Activated CD8-positive, alpha-beta T cell treated with anti-CD3 and anti-CD28 coated beads, Interleukin-2, amount 10 ng/mL, durations not matched to agents 7 days and 5 days (primary cell): ENCODE results near the gene CLTCL1. TPM values are rescaled to one million over a fixed set of nuclear protein-coding genes. Genes with fewer than 3 reads are reported as not detected.
"Not testable (repeated sequence)": the region's sequence is repeated elsewhere in the genome, so short reads cannot be mapped to it uniquely, and the experiment has no call there.

ENCODE experiments used
- ATAC-seq: fragments of 150-1000 bp; cut with Tn5 transposase; one replicate; pipeline ENCODE4 v1.10.0; 2021; ENCODE audit warnings: moderate library complexity
- CTCF ChIA-PET: fragments of 350-600 bp; sonication (Branson Sonifier 250); formaldehyde crosslinking; loops from one replicate; lab custom pipeline; 2021; ENCODE audit warnings: antibody characterized with exemption; lab: Charles Lee
- POLR2A ChIA-PET: fragments of 350-600 bp; sonication (Branson Sonifier 250); formaldehyde crosslinking; loops from one replicate; lab custom pipeline; 2021; ENCODE audit warnings: antibody characterized with exemption; lab: Charles Lee
- DNase-seq: peaks from one replicate; pipeline ENCODE4 v3.0.0-alpha.2; 2020
- H3K27ac Mint-ChIP-seq: one replicate; pipeline ENCODE4 v1.8.0; 2021; ENCODE audit warnings: mild to moderate bottlenecking, mixed read lengths
- H3K27me3 Mint-ChIP-seq: one replicate; pipeline ENCODE4 v1.8.0; 2021; ENCODE audit warnings: low read depth, mixed read lengths
- H3K36me3 Mint-ChIP-seq: one replicate; pipeline ENCODE4 v1.8.0; 2021; ENCODE audit warnings: low read depth, mixed read lengths
- H3K4me1 Mint-ChIP-seq: one replicate; pipeline ENCODE4 v1.8.0; 2021; ENCODE audit warnings: low read depth, mixed read lengths
- H3K4me3 Mint-ChIP-seq: one replicate; pipeline ENCODE4 v1.8.0; 2021; ENCODE audit warnings: mild to moderate bottlenecking, mixed read lengths
- H3K9me3 Mint-ChIP-seq: one replicate; pipeline ENCODE4 v1.8.0; 2022; ENCODE audit warnings: mixed read lengths; ENCODE audit not compliant: insufficient read depth
- total RNA-seq, 2 experiments: library from RNA; stranded (reverse); gene quantifications; one replicate each; pipeline ENCODE4 v1.2.3, GENCODE V29; 2021

The CLTCL1 gene
- total RNA-seq, 2 experiments from 2014 or later, result 0.44 to 0.58 TPM

DNA sequence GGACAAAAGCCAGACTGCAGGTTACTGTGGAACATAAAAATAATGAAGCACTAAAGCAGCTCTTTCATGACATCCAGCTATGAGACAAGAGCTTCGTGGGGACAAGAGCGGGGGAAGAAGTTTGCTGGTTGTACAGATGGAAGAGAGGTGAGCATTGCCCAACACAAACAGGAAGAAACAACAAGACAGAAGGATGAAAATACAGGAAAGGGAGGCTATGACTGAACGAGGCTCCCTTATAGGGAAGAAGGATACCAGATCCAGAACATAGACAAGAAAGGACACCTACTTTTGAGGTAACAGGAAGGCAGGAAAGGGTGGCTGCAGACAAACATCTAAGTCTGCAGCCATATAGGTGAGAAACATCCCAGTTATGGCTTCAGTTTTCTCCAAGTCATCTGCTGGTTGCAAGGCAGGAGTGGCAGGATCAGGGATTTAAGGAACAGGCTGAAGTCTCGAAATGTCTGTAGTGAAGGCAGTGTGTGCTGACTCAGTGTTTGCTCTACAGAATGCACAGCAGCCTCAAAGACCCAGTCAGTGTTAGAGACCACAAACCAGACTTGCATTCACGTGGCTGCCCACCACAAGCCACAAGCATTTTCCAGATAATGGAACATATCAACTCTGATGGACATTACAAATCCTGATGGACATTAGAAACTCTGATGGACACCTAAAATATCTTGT is 1.9 kb downstream of the CLTCL1 start:
- no peak overlapping the region for H3K4me3 Mint-ChIP-seq
- peaks cover 42% of the 10 kb centered on the region for H3K27me3 Mint-ChIP-seq
- no peak for ATAC-seq
- no peak overlapping the region for H3K27ac Mint-ChIP-seq
- H3K4me1 Mint-ChIP-seq, result peaks cover 27% of the 10 kb centered on the region
- no peaks in the 10 kb centered on the region for H3K9me3 Mint-ChIP-seq
- H3K36me3 Mint-ChIP-seq, result no peaks in the 10 kb centered on the region
- DNase-seq, result peak; percentile 30
- CTCF ChIA-PET, result no interaction called here
- POLR2A ChIA-PET, result interaction anchor here (0.6 kb wide), 1 partner anchor 407 kb away, joined by 3 read pairs; no protein-coding TSS in a partner anchor

DNA sequence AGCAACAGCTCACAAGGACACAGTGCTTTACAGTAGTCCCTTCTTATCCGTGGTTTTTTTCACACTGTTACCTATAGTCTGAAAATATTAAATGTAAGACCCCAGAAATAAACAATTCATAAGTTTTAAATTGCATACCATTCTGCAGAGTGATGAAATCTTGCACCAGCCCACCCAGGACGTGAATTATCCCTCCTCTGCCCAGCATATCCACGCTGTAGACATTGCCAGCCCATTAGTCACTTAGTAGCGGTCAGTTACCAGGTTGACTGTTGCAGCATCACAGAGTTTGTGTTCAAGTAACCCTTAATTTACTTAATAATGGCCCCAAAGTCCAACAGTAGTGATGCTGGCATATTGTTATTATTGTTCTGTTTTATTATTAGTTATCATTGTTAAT is 3.6 kb downstream of the CLTCL1 start:
- H3K27me3 Mint-ChIP-seq, result peaks cover 41% of the 10 kb centered on the region
- ATAC-seq (no peak), DNase-seq (no peak)
- peaks cover 26% of the 10 kb centered on the region for H3K4me1 Mint-ChIP-seq
- POLR2A ChIA-PET, result no interaction called here
- H3K9me3 Mint-ChIP-seq, result no peaks in the 10 kb centered on the region
- CTCF ChIA-PET, result no interaction called here
- no peak overlapping the region for H3K27ac Mint-ChIP-seq
- H3K36me3 Mint-ChIP-seq, result no peaks in the 10 kb centered on the region
- H3K4me3 Mint-ChIP-seq, result no peak overlapping the region

DNA sequence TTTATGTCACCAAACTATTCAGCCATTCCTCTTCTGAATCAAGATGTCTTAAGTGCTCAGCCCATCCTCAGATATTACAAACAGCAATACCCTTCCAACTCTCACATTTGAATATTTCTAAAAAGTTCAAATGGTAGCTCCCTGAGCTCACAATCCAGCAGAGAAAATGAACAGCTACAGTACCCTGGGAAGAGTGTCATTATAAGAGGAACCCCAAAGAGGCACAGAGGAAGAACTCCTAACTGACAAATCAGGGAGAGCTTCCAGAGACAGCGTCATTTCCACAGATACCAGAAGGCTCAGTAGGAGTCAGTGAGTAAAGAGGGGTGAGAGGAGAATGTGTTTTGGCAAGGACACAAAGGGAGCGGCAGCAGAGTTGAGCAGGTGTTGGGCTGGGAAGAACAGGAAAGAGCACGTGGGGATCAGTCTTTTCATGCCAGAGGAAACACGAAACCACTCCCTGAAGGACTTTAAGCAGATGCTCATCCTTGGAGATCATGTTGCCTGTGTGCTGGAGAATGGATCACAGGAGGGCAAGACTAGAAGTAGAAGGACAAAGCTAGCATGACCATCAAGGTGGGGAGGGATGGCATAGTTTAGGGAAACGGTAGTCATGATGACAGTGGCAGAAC is 4.3 kb downstream of the CLTCL1 start:
- H3K27ac Mint-ChIP-seq, result no peak overlapping the region
- H3K27me3 Mint-ChIP-seq, result peaks cover 41% of the 10 kb centered on the region
- H3K4me3 Mint-ChIP-seq, result no peak overlapping the region
- CTCF ChIA-PET, result no interaction called here
- DNase-seq (no peak), ATAC-seq (no peak)
- no peaks in the 10 kb centered on the region for H3K36me3 Mint-ChIP-seq
- POLR2A ChIA-PET, result no interaction called here
- H3K9me3 Mint-ChIP-seq, result no peaks in the 10 kb centered on the region
- H3K4me1 Mint-ChIP-seq, result peaks cover 20% of the 10 kb centered on the region

DNA sequence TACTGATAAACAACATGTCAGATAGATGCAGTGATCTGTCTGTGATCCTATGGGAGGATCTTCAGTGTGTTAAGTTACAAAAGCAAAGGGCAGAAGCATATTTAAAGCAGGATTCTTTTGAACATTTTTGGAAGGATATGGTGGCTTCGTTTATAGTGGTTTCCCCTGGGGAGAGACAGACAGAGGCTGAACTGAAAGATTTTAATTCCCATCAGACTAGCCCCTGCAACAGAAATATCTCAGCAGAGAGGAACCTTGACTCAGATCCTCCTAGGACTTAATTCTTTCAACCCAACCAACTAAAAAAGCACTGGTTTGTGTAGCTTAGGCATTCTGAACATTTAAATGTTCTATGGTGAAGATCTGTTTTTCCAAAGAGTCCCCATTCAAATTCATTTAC is 5.7 kb downstream of the CLTCL1 start:
- ATAC-seq (no peak), DNase-seq (no peak)
- Mint-ChIP-seq H3K36me3 (no peaks in the 10 kb centered on the region), H3K27me3 (peaks cover 38% of the 10 kb centered on the region), H3K4me1 (peaks cover 17% of the 10 kb centered on the region), H3K27ac (no peak overlapping the region), H3K4me3 (no peak overlapping the region), H3K9me3 (no peaks in the 10 kb centered on the region)
- ChIA-PET CTCF (interaction anchor here (1.9 kb wide), 1 partner anchor 13 kb away, joined by 5 read pairs; no protein-coding TSS in a partner anchor), POLR2A (no interaction called here)

DNA sequence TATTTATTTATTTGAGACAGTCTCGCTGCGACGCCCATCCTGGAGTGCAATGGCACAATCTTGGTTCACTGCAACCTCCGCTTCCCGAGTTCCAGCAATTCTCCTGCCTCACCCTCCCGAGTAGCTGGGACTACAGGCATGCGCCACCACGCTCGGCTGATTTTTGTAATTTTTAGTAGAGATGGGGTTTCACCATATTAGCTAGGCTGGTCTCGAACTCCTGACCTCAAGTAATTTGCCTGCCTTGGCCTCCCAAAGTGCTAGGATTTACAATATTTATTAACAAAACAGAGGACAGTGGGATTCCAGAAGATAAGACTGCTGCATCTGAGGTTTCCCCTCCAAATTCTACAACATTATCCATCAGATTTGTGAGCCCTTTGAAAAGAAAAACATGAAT is 12.4 kb downstream of the CLTCL1 start:
- POLR2A ChIA-PET, H3K27ac Mint-ChIP-seq, H3K4me1 Mint-ChIP-seq, H3K36me3 Mint-ChIP-seq, H3K9me3 Mint-ChIP-seq, DNase-seq, H3K4me3 Mint-ChIP-seq, CTCF ChIA-PET, H3K27me3 Mint-ChIP-seq, ATAC-seq: not testable (repeated sequence)

DNA sequence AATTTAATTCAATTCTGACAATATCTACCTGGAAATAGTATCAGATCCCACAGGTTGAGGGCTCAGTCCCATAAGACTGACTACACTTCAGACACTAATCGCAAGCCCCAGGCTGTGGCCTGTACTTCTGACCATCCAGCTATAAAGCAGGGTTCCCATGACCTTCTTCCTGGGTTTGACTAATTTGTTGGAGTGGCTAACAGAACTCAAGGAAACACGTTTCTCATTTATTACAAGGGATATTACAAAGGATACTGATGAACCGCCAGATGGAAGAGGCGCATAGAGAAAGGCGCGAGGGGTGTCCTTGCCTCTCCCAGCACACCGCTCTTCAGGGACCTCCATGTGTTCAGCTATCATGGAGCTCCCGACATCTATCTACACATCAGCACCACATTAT is 13.7 kb downstream of the CLTCL1 start:
- H3K36me3 Mint-ChIP-seq, result no peaks in the 10 kb centered on the region
- DNase-seq, result no peak
- H3K27me3 Mint-ChIP-seq, result no peaks in the 10 kb centered on the region
- H3K4me3 Mint-ChIP-seq, result no peak overlapping the region
- ATAC-seq, result no peak
- H3K27ac Mint-ChIP-seq, result no peak overlapping the region
- H3K4me1 Mint-ChIP-seq, result no peaks in the 10 kb centered on the region
- H3K9me3 Mint-ChIP-seq, result no peaks in the 10 kb centered on the region
- POLR2A ChIA-PET, result no interaction called here
- CTCF ChIA-PET, result no interaction called here

DNA sequence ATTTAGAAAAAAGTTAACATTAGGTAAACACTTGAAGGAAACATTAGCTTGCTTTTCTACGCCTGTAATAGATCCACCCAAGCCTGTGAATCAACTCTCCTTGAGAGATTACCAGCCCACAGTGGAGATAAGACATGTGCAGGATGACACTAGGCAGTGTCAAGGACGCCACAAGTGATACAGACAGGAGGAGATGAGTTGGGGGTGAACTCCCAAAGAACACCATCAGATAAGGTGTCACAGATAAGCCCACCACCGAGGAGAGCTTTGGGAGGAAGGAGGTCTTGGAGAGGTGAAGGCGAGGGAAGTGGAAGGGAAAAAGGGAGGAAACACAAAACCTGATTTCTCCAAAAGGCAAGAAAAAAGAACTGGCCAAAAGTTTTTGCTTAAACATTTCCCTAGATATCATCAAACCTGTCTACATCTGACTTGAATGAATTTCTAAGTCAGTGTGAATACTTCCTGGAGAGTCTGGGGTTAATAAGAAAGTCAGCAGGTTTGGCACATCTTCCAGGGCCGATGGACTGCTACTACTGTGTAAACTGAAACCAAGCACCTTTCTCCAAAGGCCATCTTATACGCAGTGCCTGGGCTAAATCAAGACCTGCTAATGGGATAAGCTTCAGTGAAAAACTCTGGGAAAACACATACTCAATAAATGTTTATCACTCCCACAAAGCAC is 15.5 kb downstream of the CLTCL1 start:
- H3K27ac Mint-ChIP-seq, result no peak overlapping the region
- ChIA-PET POLR2A (no interaction called here), CTCF (no interaction called here)
- peaks cover 2% of the 10 kb centered on the region for H3K27me3 Mint-ChIP-seq
- ATAC-seq (no peak), DNase-seq (no peak)
- H3K9me3 Mint-ChIP-seq, result no peaks in the 10 kb centered on the region
- no peak overlapping the region for H3K4me3 Mint-ChIP-seq
- H3K36me3 Mint-ChIP-seq, result no peaks in the 10 kb centered on the region
- no peaks in the 10 kb centered on the region for H3K4me1 Mint-ChIP-seq

DNA sequence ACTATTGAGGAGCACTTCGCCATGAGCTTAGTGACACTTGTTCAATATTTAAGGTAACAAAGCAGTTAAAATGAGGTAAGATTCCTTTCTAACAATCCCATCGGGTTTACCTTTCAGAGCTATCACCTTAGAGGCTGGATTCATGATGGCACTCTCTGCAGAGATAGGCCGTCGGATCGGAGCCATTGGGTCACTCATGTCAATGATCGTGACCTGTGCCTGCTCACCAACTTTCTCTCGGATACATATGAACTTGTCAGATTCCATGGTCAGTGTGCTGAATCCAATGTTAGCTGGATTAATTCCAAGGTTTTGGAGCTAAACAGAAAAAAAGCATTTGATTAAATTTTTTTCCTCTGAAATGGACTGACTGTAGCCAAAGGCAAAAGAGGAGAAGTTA is 16.0 kb downstream of the CLTCL1 start:
- DNase-seq (no peak), ATAC-seq (no peak)
- no peak overlapping the region for H3K4me3 Mint-ChIP-seq
- H3K9me3 Mint-ChIP-seq, result no peaks in the 10 kb centered on the region
- POLR2A ChIA-PET, result no interaction called here
- H3K27ac Mint-ChIP-seq, result no peak overlapping the region
- H3K27me3 Mint-ChIP-seq, result peaks cover 2% of the 10 kb centered on the region
- H3K36me3 Mint-ChIP-seq, result no peaks in the 10 kb centered on the region
- no peaks in the 10 kb centered on the region for H3K4me1 Mint-ChIP-seq
- CTCF ChIA-PET, result no interaction called here

DNA sequence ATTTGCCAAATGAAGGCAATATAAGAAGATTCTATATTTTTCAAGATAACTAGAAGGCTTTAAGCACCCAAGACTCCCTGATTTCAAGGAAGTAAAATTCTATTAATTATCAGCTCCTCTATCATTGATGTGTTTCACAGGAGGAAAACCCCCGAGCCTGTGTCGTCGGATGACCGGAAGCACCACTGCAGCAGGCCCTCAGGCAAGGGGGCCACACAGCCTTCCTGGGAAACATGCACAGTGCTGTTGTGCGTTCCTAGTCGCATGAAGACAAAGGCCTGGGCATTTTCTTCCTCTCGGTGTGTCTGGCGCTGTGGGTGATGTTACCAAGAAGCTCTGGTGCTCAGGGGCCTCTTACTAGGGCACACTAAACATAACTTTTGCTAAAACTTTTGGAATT is 16.4 kb downstream of the CLTCL1 start:
- CTCF ChIA-PET, result no interaction called here
- H3K4me3 Mint-ChIP-seq, result no peak overlapping the region

DNA sequence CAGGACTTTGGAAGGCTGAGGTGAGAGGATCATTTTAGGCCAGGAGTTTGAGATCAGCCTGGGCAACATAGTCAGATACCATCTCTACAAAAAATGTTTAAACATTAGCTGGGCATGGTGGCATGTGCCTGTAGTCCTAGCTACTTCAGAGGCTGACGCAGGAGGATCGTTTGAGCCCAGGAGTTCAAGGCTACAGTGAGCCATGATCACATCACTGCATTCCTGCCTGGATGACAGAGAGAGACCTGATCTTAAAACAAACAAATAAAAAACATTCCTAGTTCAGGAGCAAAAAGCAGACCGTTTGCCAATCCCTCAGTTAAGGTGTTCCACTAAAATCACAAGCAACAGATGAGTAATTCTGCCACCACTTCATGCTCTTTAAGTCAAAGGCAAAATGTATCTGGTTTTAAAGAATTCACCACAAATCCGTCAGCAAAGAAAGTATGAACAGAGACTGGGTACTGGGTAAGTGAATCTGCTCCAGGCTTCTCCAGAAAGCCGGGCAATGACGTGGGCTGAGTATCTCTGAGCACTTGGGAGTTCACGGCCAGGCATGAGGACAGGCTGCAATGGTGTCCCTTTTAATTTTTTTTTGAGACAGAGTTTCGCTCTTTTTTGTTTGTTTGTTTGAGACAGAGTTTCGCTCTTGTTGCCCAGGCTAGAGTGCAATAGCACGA is 19.5 kb downstream of the CLTCL1 start:
- H3K4me1 Mint-ChIP-seq, result no peaks in the 10 kb centered on the region
- H3K27ac Mint-ChIP-seq, result no peak overlapping the region
- H3K9me3 Mint-ChIP-seq, result no peaks in the 10 kb centered on the region
- no peaks in the 10 kb centered on the region for H3K36me3 Mint-ChIP-seq
- POLR2A ChIA-PET, result no interaction called here
- DNase-seq (no peak), ATAC-seq (no peak)
- CTCF ChIA-PET, result no interaction called here
- H3K4me3 Mint-ChIP-seq, result no peak overlapping the region
- peaks cover 14% of the 10 kb centered on the region for H3K27me3 Mint-ChIP-seq

More for the DNA sequence above, 16.4 kb downstream of the CLTCL1 start:
- H3K9me3 Mint-ChIP-seq, result no peaks in the 10 kb centered on the region
- H3K36me3 Mint-ChIP-seq, result no peaks in the 10 kb centered on the region
- no peaks in the 10 kb centered on the region for H3K4me1 Mint-ChIP-seq
- ATAC-seq (no peak), DNase-seq (no peak)
- POLR2A ChIA-PET, result no interaction called here
- H3K27me3 Mint-ChIP-seq, result peaks cover 4% of the 10 kb centered on the region
- H3K27ac Mint-ChIP-seq, result no peak overlapping the region

DNA sequence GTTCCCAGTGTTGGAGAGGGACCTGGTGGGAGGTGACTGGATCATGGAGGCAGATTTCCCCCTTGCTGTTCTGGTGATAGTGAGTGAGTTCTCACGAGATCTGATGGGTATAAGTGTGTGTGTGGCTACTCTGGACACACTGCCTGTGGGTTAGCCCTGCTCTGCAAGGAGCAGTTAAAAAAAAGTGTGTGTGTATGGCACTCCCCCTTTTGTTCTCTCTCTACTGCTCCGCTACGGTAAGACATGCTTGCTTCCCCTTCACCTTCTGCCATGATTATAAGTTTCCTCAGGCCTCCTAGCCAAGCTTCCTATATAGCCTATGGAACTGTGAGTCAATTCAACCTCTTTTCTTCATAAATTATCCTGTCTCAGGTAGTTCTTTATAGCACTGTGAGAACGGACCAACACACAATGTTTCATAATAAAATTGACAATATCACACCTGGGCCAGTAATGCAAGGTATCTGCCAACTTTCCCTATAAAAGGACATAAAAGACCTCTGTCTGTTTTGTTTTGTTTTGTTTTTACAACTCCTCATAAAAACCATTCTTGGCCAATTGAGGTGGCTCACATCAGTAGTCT is 20.2 kb downstream of the CLTCL1 start:
- POLR2A ChIA-PET, result no interaction called here
- peaks cover 5% of the 10 kb centered on the region for H3K9me3 Mint-ChIP-seq
- peaks cover 5% of the 10 kb centered on the region for H3K36me3 Mint-ChIP-seq
- no peak overlapping the region for H3K4me3 Mint-ChIP-seq
- H3K27me3 Mint-ChIP-seq, result peaks cover 16% of the 10 kb centered on the region
- DNase-seq, result no peak
- ATAC-seq, result no peak
- CTCF ChIA-PET, result no interaction called here
- no peak overlapping the region for H3K27ac Mint-ChIP-seq
- H3K4me1 Mint-ChIP-seq, result no peaks in the 10 kb centered on the region
